HL-60 (cell line): ENCODE measurements around the gene CSK.

Experiments used
- CTCF ChIP-seq: IDR thresholded peaks from one replicate; pipeline ENCODE4 v1.5.1; 2011; ENCODE audit warnings: low read length, control low read depth, inconsistent platforms; ENCODE audit not compliant: insufficient read depth
- POLR2AphosphoS5 ChIP-seq: IDR thresholded peaks from 2 replicates; pipeline ENCODE4 v1.6.1; 2012; ENCODE audit warnings: low read depth
- REST ChIP-seq: IDR thresholded peaks from 2 replicates; pipeline ENCODE4 v1.6.1; 2012; ENCODE audit warnings: low read depth; ENCODE audit not compliant: insufficient replicate concordance

GRCh38 chr15:74799255-74799855 is 17.5 kb downstream of the CSK start:
- TF ChIP-seq REST (no peak), POLR2AphosphoS5 (peak; percentile 37; the same call in 1 of the 2 replicates), CTCF (no peak)
